GM23248 (cell line): Measurements from ENCODE around the gene FAM180A. TPM values are rescaled to one million over a fixed set of nuclear protein-coding genes. Genes with fewer than 3 reads are reported as not detected.

Experiments used
- DNase-seq: peaks from one replicate; pipeline ENCODE4 v3.0.0-alpha.2; 2015
- H2AFZ ChIP-seq: fragments of 200-600 bp; sonication (generic); 2 replicates; pipeline ENCODE4 v1.6.1; 2016; ENCODE audit warnings: antibody characterized with exemption
- H3F3A ChIP-seq: fragments of 200-600 bp; sonication (generic); 2 replicates; pipeline ENCODE4 v1.6.1; 2016; ENCODE audit warnings: mild to moderate bottlenecking, antibody characterized with exemption, mixed run types; ENCODE audit not compliant: insufficient read depth
- H3K27ac ChIP-seq: fragments of 200-600 bp; sonication (generic); 2 replicates; pipeline ENCODE4 v1.5.1; 2016; ENCODE audit warnings: mild to moderate bottlenecking
- H3K27me3 ChIP-seq: fragments of 200-600 bp; sonication (generic); replicated peaks from 2 replicates; pipeline ENCODE4 v1.6.1; 2016; ENCODE audit warnings: mild to moderate bottlenecking; ENCODE audit not compliant: insufficient read depth
- H3K36me3 ChIP-seq: fragments of 200-600 bp; sonication (generic); 2 replicates; pipeline ENCODE4 v1.6.1; 2016; ENCODE audit warnings: low read depth, mild to moderate bottlenecking
- H3K4me1 ChIP-seq: fragments of 200-600 bp; sonication (generic); 2 replicates; pipeline ENCODE4 v1.6.1; 2016; ENCODE audit warnings: mild to moderate bottlenecking; ENCODE audit not compliant: insufficient read depth
- H3K4me2 ChIP-seq: fragments of 200-600 bp; sonication (generic); one replicate; pipeline ENCODE4 v1.6.1; 2016; ENCODE audit warnings: mild to moderate bottlenecking; ENCODE audit not compliant: unreplicated experiment
- H3K4me3 ChIP-seq: fragments of 200-600 bp; sonication (generic); 2 replicates; pipeline ENCODE4 v1.5.1; 2016; ENCODE audit warnings: mild to moderate bottlenecking
- H3K79me2 ChIP-seq: fragments of 200-600 bp; sonication (generic); 2 replicates; pipeline ENCODE4 v1.6.1; 2016; ENCODE audit warnings: mild to moderate bottlenecking; ENCODE audit not compliant: insufficient read depth
- H3K9ac ChIP-seq: fragments of 200-600 bp; sonication (generic); 2 replicates; pipeline ENCODE4 v1.6.1; 2016; ENCODE audit warnings: mild to moderate bottlenecking
- H3K9me2 ChIP-seq: fragments of 200-600 bp; sonication (generic); 2 replicates; pipeline ENCODE4 v1.6.1; 2016; ENCODE audit warnings: mixed run types, mild to moderate bottlenecking, moderate library complexity; ENCODE audit not compliant: insufficient read depth
- H3K9me3 ChIP-seq: fragments of 200-600 bp; sonication (generic); one replicate; pipeline ENCODE4 v1.6.1; 2017; ENCODE audit warnings: low read depth
- H4K20me1 ChIP-seq: fragments of 200-600 bp; sonication (generic); 2 replicates; pipeline ENCODE4 v1.6.0; 2016; ENCODE audit not compliant: insufficient read depth
- EZH2 ChIP-seq: fragments of 200-600 bp; sonication (generic); IDR thresholded peaks from 2 replicates; pipeline ENCODE4 v1.6.1; 2018; ENCODE audit warnings: antibody characterized with exemption, mild to moderate bottlenecking; ENCODE audit not compliant: insufficient read depth, poor library complexity, severe bottlenecking
- EZH2phosphoT487 ChIP-seq: fragments of 200-600 bp; sonication (generic); IDR thresholded peaks from 2 replicates; pipeline ENCODE4 v1.6.1; 2018; ENCODE audit warnings: antibody characterized with exemption, moderate library complexity, mild to moderate bottlenecking, low read depth; ENCODE audit not compliant: insufficient read depth
- WGBS, 2 experiments: methylation state at CpG; one replicate each; pipeline ENCODE4 v1.1.6; 2015 to 2017; ENCODE audit warnings: low lambda C conversion rate in 2 of 2, low coverage in 1 of 2; ENCODE audit errors: missing lambda C conversion rate in 2 of 2; 5-methylcytosine and 5-hydroxymethylcytosine counted together
- in situ Hi-C: fragments of 300-500 bp; cut with MboI; formaldehyde crosslinking; loops from 2 replicates; pipeline ENCODE4 v1.15.0; 2020
- polyA plus RNA-seq: library from polyadenylated mRNA; unstranded; fragments of >200 nt; fragmentation: Nextera tagmentation; extraction: Ambion mirVana; gene quantifications from 2 replicates; pipeline ENCODE4 v1.2.1, GENCODE V29; 2016
- total RNA-seq: library from RNA; depleted of rRNA; stranded (reverse); fragments of >200 nt; shearing (Covaris generic); gene quantifications from 2 replicates; pipeline ENCODE4 v1.2.3, GENCODE V29; 2014

FAM180A gene
- total and polyA plus RNA-seq, 2 experiments from 2014 or later = 50.3 to 60.1 TPM

DNA sequence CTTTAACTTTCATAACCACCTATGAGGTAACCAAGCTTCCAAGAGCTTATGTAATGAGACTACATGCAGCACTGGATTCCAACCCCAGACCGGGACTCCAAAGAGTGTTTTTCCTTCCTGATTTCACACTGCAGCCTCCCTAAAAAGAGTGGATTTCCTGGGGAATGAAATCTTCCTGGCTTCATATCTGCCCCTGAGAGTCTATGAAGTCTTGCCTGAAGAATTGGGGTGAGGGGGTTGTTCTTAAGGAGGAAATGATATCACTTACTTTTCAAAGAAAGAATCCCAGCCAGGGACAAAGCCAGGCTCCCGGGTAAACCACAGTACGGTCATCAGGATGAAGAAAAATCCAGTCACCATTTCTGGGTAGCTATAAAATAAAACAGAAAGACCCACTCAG lies 56.6 kb downstream of the FAM180A start:
- H3K27me3 ChIP-seq = no peaks in the 10 kb centered on the region
- no peak overlapping the region for H3K9ac ChIP-seq
- peak overlapping the region; percentile 26; the same call in 1 of the 2 replicates for H2AFZ ChIP-seq
- peak; percentile 57 for DNase-seq
- peak overlapping the region; percentile 63 for H3K27ac ChIP-seq
- no peaks in the 10 kb centered on the region for H4K20me1 ChIP-seq
- peaks cover 20% of the 10 kb centered on the region; the same call in 1 of the 2 replicates for H3K36me3 ChIP-seq
- no peaks in the 10 kb centered on the region for H3K9me2 ChIP-seq
- no peaks in the 10 kb centered on the region for H3K9me3 ChIP-seq
- H3K4me3 ChIP-seq = no peak overlapping the region
- 44 to 46% methylated on average over 3 of the region's 3 CpGs for WGBS, 2 experiments
- in situ Hi-C loops = no loop called here
- H3F3A ChIP-seq = peaks cover 20% of the 10 kb centered on the region
- TF ChIP-seq EZH2 (no peak), EZH2phosphoT487 (no peak)
- H3K4me2 ChIP-seq = no peak overlapping the region
- peaks cover 26% of the 10 kb centered on the region for H3K79me2 ChIP-seq
- peaks cover 24% of the 10 kb centered on the region for H3K4me1 ChIP-seq

DNA sequence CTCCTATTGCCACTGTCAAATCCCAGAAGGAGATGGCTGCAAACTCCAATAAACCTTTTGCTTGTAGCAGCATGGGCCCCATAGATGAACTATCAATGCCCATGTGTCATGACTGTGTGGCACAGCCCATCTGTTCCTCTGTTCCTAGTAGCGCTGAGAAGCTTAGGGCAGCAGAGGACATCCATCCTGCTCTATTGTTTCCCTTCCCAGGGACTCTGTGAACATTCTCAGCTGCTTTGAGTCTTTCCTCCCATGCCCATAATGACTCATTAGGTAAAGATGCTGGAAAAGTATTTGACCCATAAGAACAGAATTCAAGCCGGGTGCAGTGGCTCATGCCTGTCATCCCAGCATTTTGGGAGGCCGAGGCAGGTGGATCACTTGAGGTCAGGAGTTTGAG lies 58.0 kb downstream of the FAM180A start:
- Histone ChIP-seq H3K27ac (peak overlapping the region; percentile 50), H4K20me1 (no peaks in the 10 kb centered on the region), H3K27me3 (no peaks in the 10 kb centered on the region), H3K36me3 (peaks cover 20% of the 10 kb centered on the region; the same call in 1 of the 2 replicates), H3K4me1 (peaks cover 28% of the 10 kb centered on the region), H3K4me3 (no peak overlapping the region), H2AFZ (no peak overlapping the region), H3K79me2 (peaks cover 39% of the 10 kb centered on the region), H3K4me2 (peak overlapping the region; percentile 11), H3K9me3 (no peaks in the 10 kb centered on the region), H3F3A (peaks cover 22% of the 10 kb centered on the region), H3K9me2 (no peaks in the 10 kb centered on the region), H3K9ac (no peak overlapping the region)
- no peak for TF ChIP-seq EZH2phosphoT487
- no peak for TF ChIP-seq EZH2
- peak; percentile 80 for DNase-seq
- in situ Hi-C loops = no loop called here
- 54 to 57% methylated on average over 3 of the region's 3 CpGs for WGBS, 2 experiments

DNA sequence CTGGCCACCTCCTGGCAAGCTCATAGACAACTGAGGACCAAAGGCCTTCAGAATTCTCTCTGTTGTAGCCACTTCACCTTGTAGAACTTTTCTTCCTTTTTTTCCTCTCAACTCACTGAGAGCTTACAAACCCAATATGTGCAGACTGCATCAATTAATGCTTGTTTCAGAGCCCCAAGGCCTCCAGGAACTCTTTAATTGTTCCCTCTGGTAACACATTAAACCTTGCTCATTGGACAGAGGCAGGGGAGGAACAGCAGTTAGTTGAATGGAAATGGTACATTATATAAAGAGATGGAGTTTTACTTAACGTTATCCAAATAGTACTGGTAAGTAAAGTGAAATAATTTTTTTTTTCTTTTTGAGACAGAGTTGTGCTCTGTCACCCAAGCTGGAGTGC lies 61.1 kb downstream of the FAM180A start:
- TF ChIP-seq EZH2 = no peak
- no peak for TF ChIP-seq EZH2phosphoT487
- in situ Hi-C loops = no loop called here

DNA sequence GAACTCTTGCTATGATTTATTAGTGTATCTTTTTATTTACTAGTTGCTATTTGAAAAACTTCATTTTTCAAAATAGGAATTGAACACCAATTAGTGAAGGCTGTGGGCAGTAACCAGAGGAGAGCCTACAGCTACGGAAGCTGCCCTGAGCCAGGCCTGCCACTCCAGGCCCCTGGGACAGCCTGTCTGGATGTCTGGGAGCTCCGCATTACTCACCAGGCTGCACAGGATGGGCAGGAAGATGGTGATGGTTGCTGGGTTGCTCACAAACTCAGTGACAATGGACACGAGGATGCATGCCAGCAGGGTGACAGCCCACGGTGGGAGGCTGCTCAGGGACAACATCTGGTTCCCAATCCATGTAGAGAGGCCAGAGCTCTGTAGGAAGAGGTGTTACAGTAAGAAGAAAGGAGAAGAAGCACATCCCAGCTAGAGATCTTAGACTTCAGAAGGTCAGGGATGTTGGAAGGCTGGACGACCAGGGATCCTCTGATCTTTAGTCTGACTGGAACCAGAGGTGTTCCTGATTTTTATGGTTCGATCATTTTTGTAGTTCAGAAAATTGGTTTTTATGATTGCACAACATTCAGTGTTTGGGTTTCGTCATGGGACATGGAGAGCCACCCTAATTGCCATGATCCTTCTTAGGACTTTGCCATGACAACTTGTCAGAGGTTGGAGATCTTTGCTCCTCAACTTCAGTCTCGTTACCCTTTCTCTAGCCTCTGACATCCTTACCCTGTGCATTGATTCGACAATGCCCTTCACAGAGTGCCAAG lies 63.1 kb downstream of the FAM180A start:
- peaks cover 9% of the 10 kb centered on the region; the same call in 1 of the 2 replicates for H3K36me3 ChIP-seq
- peak overlapping the region; percentile 49 for H3K27ac ChIP-seq
- peaks cover 84% of the 10 kb centered on the region for H3K79me2 ChIP-seq
- peaks cover 30% of the 10 kb centered on the region for H3F3A ChIP-seq
- 47 to 50% methylated on average over 9 of the region's 9 CpGs for WGBS, 2 experiments
- H3K9ac ChIP-seq = peak overlapping the region; percentile 9; the same call in 1 of the 2 replicates
- H3K9me2 ChIP-seq = no peaks in the 10 kb centered on the region
- H3K4me2 ChIP-seq = peak overlapping the region; percentile 30
- H3K9me3 ChIP-seq = no peaks in the 10 kb centered on the region
- H4K20me1 ChIP-seq = no peaks in the 10 kb centered on the region
- in situ Hi-C loops = no loop called here
- peaks cover 33% of the 10 kb centered on the region for H3K4me1 ChIP-seq
- no peak overlapping the region for H2AFZ ChIP-seq
- H3K27me3 ChIP-seq = no peaks in the 10 kb centered on the region
- no peak for TF ChIP-seq EZH2phosphoT487
- no peak for TF ChIP-seq EZH2
- peak; percentile 78 for DNase-seq
- H3K4me3 ChIP-seq = no peak overlapping the region

More for the DNA sequence above, 61.1 kb downstream of the FAM180A start:
- Histone ChIP-seq H3K27me3 (no peaks in the 10 kb centered on the region), H3K9me2 (no peaks in the 10 kb centered on the region), H3K4me2 (no peak overlapping the region), H3K4me1 (peaks cover 50% of the 10 kb centered on the region), H2AFZ (no peak overlapping the region), H3F3A (peaks cover 43% of the 10 kb centered on the region), H3K9me3 (no peaks in the 10 kb centered on the region), H3K79me2 (peaks cover 65% of the 10 kb centered on the region), H3K4me3 (no peak overlapping the region), H3K27ac (no peak overlapping the region), H3K36me3 (peaks cover 9% of the 10 kb centered on the region; the same call in 1 of the 2 replicates), H4K20me1 (no peaks in the 10 kb centered on the region), H3K9ac (no peak overlapping the region)
- 0% methylated on average over 1 of the region's 1 CpG for WGBS, 2 experiments
- DNase-seq = no peak
